DMS 273 (cell line): ENCODE results near the gene RIMBP2.

ENCODE experiments used
- DNase-seq: peaks from one replicate; lab custom pipeline; 2025; ENCODE audit not compliant: unreplicated experiment; lab: John Stamatoyannopoulos, UW

RIMBP2 gene

GRCh38 chr12:130577351-130577750 is 138.7 kb downstream of the RIMBP2 start:
- peak; percentile 37 for DNase-seq

GRCh38 chr12:130576371-130576816 is 139.7 kb downstream of the RIMBP2 start:
- DNase-seq: peak; percentile 95

- peak; percentile 11 for DNase-seq
Observed at GRCh38 chr12:130574402-130574801, 141.7 kb downstream of the RIMBP2 start.

- peak; percentile 5 for DNase-seq
Observed at GRCh38 chr12:130573766-130574165, 142.3 kb downstream of the RIMBP2 start.

DNA sequence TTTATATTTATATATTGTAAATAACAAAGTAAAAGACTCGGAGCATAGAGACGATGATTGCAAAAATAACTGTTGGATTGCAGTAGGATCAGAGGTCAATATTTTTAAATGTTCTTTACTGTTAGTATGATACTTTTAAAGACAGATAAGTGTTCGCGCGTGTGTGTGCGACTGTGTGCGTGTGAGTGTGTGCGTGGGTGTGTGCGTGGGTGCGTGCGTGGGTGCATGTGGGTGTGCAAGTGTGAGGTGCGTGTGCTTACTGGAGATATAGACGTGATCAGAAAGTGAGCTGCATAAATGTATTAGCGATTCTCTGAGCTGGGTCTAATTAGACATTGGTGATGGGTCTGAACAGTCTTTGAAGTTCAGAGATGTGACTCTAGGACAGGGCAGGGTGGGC is 142.9 kb downstream of the RIMBP2 start:
- no peak for DNase-seq

GRCh38 chr12:130572553-130572952 is 143.5 kb downstream of the RIMBP2 start:
- no peak for DNase-seq

DNA sequence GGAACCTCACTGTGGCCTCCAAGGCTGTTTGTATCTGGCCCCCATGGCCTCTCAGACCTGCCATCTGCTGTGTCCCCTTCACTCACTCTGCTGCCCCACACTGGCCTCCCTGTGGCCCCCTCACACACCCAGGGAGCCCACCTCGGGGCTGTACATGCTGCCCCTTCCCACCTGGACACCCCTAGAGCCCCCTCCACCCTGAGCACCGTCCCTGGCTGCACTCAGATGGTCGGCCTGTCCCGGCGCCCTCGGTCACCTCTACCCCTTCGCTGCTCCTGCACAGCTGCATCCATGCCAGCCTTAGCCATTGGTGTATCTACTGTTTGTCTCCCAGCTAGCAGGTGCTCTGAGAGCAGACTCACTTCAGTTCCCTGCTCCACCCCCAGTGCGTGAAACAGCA is 144.4 kb downstream of the RIMBP2 start:
- DNase-seq: no peak

DNA sequence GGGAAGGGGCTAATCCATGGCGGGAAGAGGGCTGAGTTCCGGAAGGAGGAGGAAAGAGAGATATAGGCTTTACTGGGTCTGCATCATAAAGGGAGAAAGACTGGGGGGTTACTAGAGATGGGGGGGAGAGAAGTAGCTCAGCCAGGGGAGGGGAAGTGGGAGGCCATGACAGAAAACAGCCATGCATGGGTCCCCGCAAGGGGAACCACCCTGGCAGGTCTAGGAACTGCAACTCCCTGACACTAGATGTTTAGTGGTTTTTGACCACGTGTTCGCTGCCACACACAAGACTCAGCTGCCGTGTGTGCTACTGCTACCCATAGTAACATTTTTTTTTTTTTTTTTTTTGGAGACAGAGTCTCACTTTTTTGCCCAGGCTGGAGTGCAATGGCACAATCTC is 145.0 kb downstream of the RIMBP2 start:
- DNase-seq: no peak

- no peak for DNase-seq
Observed at GRCh38 chr12:130569521-130569920, 146.6 kb downstream of the RIMBP2 start.

DNA sequence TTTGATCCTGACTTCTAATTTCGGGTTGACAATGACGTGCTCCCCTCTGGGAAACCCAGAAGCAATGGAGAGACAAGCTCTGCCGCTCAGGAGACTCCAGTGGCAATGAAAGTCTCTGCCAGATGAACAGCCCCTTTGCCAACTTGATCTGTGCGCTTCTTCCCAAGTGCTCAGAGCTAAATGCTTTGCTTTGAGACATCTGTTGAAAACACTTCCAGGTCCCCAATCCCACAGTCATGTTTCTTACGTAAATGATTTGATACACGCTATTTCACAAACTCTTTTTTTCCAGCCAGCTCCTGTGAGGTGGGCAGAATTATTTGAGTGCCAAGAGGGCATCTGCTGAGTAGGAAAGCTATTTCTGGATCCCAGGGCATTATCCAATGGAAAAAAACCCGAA is 147.6 kb downstream of the RIMBP2 start:
- DNase-seq: no peak

DNA sequence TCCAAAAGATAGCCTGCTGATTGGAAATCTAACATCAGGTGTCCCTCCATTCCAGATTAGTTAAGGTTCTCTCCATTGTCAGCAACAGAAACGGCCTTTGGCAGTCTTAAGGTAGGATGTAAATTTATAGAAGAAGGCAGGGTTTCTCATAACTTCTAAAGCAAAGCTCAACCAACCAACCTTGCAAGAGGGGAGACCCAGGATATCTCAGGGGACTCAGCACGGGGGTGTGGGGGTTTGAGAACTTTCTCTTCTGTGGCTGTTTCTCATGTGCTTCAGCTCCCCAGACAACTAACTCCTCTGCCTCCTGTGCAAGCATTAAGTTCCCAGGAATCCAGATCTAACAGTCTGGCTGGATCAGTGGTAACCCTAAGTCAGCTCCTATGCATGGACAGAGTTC is 148.1 kb downstream of the RIMBP2 start:
- no peak for DNase-seq

- no peak for DNase-seq
Observed at GRCh38 chr12:130566446-130567155, 149.5 kb downstream of the RIMBP2 start.

DNA sequence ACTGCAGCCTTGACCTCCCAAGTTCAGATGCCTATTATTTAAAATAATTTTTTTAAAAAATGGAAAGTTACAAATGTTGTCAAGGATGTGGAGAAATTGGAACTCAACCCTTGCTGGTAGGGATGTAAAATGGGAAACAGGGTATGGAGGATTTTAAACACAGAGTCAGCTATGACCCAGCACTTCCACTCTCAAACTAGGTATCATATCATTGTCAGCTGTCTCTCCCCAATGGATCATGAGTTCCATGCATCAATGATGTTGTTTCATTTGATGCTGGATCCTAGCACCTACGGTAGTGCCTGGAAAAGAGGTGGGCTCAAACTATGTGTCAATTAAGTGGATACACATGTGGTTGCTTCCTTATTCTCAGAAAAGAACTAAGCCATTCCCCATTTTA is 150.9 kb downstream of the RIMBP2 start:
- DNase-seq: no peak

DNA sequence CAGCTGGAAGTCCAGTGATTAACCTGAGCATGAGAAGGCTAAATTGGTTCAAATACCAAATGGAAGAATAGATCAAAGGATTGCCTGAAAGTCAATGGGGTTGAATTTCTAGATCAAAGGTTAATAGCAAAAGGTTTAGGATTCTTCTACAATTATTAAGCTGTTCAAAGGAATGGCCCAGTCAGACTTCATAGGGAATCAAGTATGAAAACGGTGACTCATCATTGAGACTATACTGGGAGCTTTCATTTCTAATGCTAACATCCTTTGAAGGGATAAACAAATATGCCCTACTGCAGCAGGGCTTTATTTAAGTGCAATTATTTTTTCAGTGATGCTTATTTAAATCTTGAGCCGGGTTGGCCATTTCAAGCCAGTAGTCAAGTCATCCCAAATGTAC is 152.8 kb downstream of the RIMBP2 start:
- no peak for DNase-seq

- no peak for DNase-seq
Observed at GRCh38 chr12:130562716-130563115, 153.4 kb downstream of the RIMBP2 start.

DNA sequence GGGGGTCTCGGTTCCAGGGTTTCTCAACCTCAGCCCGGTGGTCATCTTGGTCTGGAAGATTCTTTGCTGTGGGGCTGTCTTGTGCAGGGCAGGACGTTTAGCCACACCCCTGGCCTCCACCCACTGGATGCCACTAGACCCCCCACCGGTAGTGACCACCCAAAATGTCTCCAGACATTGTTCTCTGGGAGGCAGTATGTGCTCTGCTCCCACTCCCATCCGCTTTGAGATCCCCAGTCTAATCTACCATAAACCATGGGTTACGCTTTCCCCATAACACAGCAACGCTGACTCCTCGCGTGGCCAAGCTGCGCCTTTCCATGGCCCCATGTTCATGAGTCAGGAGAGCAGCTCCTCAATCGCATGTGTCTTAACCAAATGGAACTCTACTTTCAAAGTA is 155.8 kb downstream of the RIMBP2 start:
- no peak for DNase-seq

GRCh38 chr12:130559806-130560205 is 156.3 kb downstream of the RIMBP2 start:
- no peak for DNase-seq

- DNase-seq: peak; percentile 2
Observed at GRCh38 chr12:130557886-130558765, 158.0 kb downstream of the RIMBP2 start.

DNA sequence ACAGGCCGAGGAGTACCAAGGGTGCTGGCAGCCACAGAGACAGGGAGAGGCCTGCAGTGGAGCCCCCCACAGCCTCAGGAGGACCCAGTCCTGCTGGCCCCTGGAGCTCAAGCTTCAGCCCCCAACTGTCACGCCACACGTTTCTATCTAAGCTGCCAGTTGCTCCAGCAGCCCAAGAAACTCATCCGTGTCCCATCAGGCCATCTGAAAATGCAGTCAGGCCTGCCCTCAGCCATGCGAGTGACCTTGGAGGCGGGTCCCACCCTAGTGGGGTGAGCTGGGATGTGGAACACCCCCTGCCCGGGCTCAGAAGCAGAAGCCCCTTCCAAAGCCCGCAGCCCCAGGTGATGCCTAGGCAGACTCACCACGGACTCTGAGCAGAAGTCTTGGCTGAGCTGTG is 158.9 kb downstream of the RIMBP2 start:
- DNase-seq: no peak

GRCh38 chr12:130556486-130557055 is 159.5 kb downstream of the RIMBP2 start:
- DNase-seq: no peak

- DNase-seq: peak; percentile 26
Observed at GRCh38 chr12:130555628-130556485, 160.2 kb downstream of the RIMBP2 start.
